Heart left ventricle (tissue), 13 donors: ENCODE results near the gene MEIS3.

ENCODE experiments used
- CTCF ChIP-seq, 12 donors: fragments of 200-600 bp; sonication (generic) in 4 of 12; IDR thresholded peaks; one replicate each; pipeline versions ENCODE4 v1.5.0 to v1.8.0; 2018 to 2022; ENCODE audit warnings: antibody characterized with exemption in 12 of 12, mild to moderate bottlenecking in 5 of 12
- POLR2A ChIP-seq, 2 donors: fragments of 450-650 bp; IDR thresholded peaks; one replicate each; pipeline ENCODE4 v1.6.1; 2017; ENCODE audit warnings: antibody characterized with exemption in 2 of 2, mild to moderate bottlenecking in 2 of 2, moderate library complexity in 2 of 2
- donor health status: ischemic (EF 13 %, LVEDD 7.1; RV severe dilation, severe dysfunction).
- donor health status: DM: no; HTN: yes; CAD: no.
- donor health status: DM: no; HTN: no; CAD: no.
- donor health status: ischemic (EF 25% LVEDD 6.9; RV normal size, moderate dysfunction).
- donor health status: ischemic (EF 25% LVEDD 5.7; RV mildly dilated, moderate dysfunction).
- donor health status: ischemic (EF 35%, LVEDD 5.7; RV mildly dilated, moderate dysfunction).
- donor health status: nonischemic (EF 11% LVEDD 7.7; RV severe dilation, severe dysfunction).
- donor health status: DM: yes; HTN: yes; CAD: no.
- donor health status: PGD.
- donor health status: ischemic (EF 29% LVEDD 5.4; RV normal size, mild dysfunction).
- donor health status: nonischemic (EF 23%, LVEDD 6.1; RV moderate dilation, normal function).

- TF ChIP-seq CTCF (IDR thresholded peaks at IDR 0.05): no peak
- no peak for TF ChIP-seq POLR2A (IDR thresholded peaks at IDR 0.05)
These were observed 46.6 kb upstream of the MEIS3 start for GRCh38 chr19:47465957-47466356.
